Measurements from ENCODE around the gene SOX5.

- TF ChIP-seq POLR2A (IDR thresholded peaks at IDR 0.05): no peak
- TF ChIP-seq, protein P1, sequence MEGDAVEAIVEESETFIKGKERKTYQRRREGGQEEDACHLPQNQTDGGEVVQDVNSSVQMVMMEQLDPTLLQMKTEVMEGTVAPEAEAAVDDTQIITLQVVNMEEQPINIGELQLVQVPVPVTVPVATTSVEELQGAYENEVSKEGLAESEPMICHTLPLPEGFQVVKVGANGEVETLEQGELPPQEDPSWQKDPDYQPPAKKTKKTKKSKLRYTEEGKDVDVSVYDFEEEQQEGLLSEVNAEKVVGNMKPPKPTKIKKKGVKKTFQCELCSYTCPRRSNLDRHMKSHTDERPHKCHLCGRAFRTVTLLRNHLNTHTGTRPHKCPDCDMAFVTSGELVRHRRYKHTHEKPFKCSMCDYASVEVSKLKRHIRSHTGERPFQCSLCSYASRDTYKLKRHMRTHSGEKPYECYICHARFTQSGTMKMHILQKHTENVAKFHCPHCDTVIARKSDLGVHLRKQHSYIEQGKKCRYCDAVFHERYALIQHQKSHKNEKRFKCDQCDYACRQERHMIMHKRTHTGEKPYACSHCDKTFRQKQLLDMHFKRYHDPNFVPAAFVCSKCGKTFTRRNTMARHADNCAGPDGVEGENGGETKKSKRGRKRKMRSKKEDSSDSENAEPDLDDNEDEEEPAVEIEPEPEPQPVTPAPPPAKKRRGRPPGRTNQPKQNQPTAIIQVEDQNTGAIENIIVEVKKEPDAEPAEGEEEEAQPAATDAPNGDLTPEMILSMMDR (IDR thresholded peaks at IDR 0.05): no peak
Measured at GRCh38 chr12:23911574-23911973, 37.9 kb downstream of the SOX5 start.

Data from esophagus squamous epithelium (tissue), 4 donors.